Astrocyte (in vitro differentiated cells and primary cell): ENCODE measurements around the gene MEP1A.

ENCODE experiments used
- CTCF ChIP-seq: IDR thresholded peaks from 2 replicates; pipeline ENCODE4 v1.5.1; 2011; ENCODE audit warnings: low read depth, mild to moderate bottlenecking, inconsistent platforms, low read length, moderate library complexity; ENCODE audit not compliant: insufficient read depth
- EZH2 ChIP-seq: IDR thresholded peaks from 2 replicates; pipeline ENCODE4 v1.6.1; 2012; ENCODE audit warnings: mild to moderate bottlenecking, low read length, inconsistent platforms; ENCODE audit not compliant: insufficient read depth

GRCh38 chr6:46748940-46749503 lies 44.2 kb upstream of the MEP1A start:
- TF ChIP-seq CTCF (no peak), EZH2 (no peak)
